AG09319 (cell line): ENCODE results near the gene ARL16.
A peak's percentile ranks its signal among the peaks of the same experiment; 100 is the strongest.

Source experiments
- DNase-seq: peaks from one replicate; pipeline ENCODE4 v3.0.0-alpha.2; 2010; ENCODE audit warnings: low read depth; ENCODE audit errors: extremely low read depth
- TF ChIP-seq, protein P1 (sequence below): IDR thresholded peaks from 2 replicates; pipeline ENCODE4 v1.5.1; 2011; ENCODE audit warnings: low read depth, mild to moderate bottlenecking, inconsistent platforms, low read length, moderate library complexity

ARL16 gene

DNA sequence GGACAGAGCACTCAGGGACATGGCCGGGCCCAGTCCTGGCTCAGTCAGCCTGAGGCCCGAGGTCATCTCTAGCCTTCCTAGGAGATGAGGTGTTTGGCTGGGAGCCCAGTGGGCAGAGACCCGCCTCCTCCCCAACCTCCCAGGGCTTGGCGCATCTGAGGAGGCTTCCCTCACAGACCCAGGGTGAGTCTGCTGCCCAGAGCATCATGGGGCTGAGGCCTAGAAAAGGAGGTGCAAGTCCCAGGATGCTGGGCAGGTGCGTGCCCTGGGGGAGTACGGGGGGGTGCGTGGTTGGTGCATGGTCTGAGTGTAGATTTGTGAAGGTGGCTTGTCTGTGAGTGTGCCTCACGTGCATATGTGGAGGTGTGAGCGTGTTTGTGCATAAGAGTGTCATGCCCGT lies 31.9 kb downstream of the ARL16 start:
- DNase-seq, result peak; percentile 39
- TF ChIP-seq, protein P1, sequence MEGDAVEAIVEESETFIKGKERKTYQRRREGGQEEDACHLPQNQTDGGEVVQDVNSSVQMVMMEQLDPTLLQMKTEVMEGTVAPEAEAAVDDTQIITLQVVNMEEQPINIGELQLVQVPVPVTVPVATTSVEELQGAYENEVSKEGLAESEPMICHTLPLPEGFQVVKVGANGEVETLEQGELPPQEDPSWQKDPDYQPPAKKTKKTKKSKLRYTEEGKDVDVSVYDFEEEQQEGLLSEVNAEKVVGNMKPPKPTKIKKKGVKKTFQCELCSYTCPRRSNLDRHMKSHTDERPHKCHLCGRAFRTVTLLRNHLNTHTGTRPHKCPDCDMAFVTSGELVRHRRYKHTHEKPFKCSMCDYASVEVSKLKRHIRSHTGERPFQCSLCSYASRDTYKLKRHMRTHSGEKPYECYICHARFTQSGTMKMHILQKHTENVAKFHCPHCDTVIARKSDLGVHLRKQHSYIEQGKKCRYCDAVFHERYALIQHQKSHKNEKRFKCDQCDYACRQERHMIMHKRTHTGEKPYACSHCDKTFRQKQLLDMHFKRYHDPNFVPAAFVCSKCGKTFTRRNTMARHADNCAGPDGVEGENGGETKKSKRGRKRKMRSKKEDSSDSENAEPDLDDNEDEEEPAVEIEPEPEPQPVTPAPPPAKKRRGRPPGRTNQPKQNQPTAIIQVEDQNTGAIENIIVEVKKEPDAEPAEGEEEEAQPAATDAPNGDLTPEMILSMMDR, result no peak

DNA sequence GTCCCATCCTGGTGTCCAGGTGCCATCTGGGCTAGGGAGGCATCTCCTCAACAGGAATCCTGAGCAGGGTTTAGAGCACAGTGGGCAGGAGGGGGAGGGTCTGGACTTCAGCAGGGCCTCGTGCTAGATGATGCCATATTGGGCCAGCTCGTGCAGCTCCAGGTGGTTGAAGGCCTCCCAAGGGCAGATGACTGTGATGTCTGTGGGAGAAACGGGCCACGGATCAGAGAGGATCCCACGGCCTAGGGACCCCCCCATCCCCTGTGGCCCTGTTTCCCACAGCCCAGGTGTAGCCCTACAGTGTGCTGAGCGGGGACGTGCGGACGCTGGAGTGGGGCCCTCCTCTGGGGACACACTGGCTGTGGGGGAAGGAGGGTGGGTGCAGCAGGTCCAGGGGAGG lies 32.6 kb downstream of the ARL16 start:
- no peak for DNase-seq

DNA sequence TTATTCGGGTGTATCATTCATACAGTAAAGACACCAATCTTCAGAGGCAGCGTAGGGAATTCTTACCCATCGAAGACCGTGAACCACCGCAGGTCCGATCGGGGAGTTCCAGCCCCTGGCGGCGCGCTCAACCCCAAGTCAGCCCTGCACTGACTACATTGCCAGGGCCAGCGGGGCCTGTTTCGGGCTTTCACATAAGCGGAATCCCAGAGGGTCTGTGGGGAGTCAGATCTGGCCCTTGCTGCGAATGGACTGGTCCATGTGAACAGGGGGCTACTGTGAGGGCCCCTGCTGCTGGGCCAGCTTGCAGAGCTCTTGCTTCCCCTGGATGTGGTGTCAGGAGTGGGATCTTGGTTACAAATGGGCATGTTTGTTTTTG lies 34.9 kb downstream of the ARL16 start:
- no peak for DNase-seq
- TF ChIP-seq, protein P1, result no peak

More for the DNA sequence above, 32.6 kb downstream of the ARL16 start:
- TF ChIP-seq, protein P1, result no peak

DNA sequence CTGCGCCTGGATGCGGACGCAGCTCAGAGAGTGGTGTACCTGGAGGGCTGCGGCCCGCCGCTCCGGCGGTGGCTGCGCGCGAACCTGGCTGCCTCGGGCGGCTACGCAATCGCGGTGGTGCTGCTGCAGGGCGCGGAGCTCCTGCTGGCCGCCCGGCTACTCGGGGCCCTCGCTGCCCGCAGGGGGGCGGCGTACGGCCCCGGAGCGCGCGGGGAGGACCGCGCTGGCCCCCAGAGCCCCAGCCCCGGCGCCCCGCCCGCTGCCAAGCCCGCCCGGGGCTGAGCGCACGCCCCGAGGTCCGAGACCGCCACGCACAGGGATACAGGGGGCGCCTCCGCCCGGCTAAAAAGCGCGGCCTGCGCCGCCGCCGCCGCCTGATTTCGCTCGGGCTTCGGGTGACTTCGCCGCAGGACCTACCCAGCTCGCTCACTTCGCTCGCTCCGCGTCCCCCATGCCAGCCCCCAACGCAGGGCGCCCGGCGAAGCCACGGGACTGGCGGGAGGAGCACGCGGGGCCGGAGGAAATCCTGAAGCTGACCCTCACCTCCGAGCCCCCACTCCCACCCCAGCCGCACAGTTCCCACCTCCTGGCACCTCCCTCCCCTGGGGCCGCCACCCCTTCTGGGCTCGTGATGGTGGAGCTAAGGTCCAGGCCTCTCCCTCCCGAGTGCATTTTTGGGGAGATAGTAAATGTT lies 35.4 kb downstream of the ARL16 start:
- TF ChIP-seq, protein P1, result no peak
- no peak for DNase-seq

DNA sequence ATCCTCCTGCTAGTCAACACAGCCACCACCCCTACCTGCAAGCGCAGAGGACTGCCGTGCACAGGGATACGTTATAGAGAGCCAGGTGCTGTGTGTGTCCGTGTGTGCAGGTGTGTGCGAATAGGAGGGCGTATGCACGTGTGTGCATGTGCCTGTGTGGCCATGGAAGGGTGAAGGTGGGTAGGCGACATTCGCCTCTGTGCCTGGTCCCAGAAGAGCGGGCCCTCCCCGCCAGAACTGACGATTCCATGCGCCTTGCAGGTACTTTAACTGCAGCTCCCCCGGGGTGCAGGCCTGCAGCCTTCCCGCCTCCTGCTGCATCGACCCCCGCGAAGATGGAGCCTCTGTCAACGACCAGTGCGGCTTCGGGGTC lies 36.0 kb downstream of the ARL16 start:
- TF ChIP-seq, protein P1, result no peak
- DNase-seq, result no peak

DNA sequence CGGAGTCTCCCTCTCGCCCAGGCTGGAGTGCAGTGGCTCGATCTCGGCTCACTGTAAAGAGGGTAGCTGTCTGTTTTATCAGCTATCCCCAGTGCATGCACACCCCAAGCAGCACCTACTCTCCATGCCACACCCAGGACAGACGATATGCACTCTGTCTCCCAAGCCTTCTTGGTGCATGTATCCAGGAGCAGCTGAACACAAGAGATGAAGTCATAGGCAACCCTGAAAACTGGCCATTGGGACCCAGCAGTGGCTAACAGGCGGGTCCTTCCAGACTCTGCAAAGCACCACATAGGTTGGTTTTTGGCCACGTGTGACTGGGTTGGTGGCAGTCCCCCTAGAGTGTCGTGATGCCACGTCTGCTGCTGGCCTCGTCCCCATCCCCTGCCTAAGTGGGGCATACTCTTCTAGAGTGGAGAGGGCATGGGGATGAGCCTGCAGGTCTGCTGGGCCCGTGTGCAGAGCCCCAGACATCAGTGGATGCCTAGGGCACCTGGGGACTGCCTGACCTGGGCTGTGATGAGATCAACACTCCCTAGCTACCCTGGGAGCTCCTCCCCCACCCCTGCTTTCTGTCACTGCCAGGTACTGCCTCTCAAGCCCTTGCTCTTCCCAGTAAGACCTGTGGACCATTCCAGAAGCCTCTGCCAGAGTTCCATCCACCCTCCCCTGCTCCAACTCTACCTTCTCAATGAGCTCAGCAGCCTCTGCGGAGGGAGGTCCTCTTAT lies 36.6 kb downstream of the ARL16 start:
- no peak for DNase-seq
- TF ChIP-seq, protein P1, result no peak

DNA sequence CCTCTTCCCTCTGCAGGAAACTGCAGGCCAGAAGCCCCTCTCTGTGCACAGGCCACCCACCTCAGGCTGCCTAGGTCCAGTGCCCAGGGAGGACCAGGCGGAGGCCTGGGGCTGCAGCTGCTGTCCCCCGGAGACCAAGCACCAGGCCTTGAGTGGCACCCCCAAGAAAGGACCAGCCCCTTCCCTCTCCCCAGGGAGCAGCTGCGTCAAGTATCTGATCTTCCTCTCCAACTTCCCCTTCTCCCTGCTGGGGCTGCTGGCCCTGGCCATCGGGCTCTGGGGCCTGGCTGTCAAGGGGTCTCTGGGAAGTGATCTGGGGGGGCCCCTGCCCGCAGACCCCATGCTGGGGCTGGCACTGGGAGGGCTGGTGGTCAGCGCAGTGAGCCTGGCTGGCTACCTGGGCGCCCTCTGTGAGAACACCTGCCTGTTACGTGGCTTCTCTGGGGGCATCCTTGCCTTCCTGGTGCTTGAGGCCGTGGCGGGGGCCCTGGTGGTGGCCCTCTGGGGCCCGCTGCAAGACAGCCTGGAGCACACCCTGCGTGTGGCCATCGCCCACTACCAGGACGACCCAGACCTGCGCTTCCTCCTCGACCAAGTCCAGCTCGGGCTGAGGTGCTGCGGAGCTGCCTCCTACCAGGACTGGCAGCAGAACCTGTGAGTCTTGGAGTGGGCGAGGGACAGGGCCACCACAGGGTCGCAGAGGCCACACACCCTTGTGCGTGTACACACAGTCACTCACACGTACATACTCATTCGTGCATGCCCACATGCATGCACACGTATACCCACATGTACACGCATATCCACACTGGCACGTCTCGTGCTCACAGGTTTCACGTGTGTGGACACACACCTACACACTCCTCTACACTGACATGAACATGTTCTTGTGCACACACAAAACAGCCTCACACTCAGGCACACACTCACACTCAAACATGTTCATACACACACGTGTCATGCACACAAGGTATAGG lies 38.3 kb downstream of the ARL16 start:
- DNase-seq, result no peak
- TF ChIP-seq, protein P1, result no peak
